ENCODE data around the gene ALPL.

DNA sequence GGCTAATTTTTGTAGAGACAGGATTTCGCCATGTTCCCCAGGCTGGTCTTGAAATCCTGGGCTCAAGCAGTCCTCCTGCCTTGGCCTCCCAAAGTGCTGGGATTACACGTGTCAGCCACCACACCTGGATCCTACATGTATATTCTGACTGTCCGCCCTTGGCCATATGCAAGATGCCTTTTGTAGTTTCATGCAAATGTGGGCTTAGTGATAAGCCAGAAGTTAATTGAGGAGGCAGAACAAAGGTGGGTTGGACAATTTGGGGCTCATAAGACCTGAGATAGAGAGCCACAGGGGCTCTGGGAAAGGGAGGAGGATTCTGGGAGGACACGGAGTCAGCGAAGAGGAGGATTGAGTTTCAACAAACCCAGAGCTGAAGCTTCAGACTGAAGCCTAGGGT, 24.9 kb downstream of the ALPL start:
- TF ChIP-seq POLR2A (IDR thresholded peaks at IDR 0.05) (no peak), CTCF (IDR thresholded peaks at IDR 0.05) (no peak), POLR2AphosphoS5 (IDR thresholded peaks at IDR 0.05) (no peak)
